ENCODE data around the gene RNF207. TPM values are rescaled to one million over a fixed set of nuclear protein-coding genes. Genes with fewer than 3 reads are reported as not detected.

Gene RNF207
- total RNA-seq, 2 donors from 2014 or later = 25.2 to 52.4 TPM

DNA sequence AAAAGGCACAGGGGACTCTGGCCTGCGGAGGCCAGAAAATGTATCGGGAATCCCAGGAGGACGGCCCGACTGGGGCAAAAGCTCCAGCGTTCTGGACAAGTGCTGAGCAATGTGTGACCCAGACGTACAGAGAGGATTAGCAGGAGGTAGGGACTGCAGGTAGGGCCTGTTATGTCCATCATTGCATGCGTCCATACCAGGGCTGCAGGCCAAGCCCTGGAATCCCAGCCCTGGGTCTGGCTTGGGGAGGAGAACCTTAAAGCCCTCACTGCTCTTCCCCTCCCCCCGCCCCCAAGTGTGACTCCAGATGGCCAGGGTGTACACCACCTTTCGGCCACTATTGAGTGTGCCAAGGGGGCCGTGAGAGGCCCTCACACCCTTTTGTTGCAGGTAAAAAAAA, 2.0 kb downstream of the RNF207 start:
- WGBS, 2 donors = 88 to 92% methylated on average over 10 of the region's 10 CpGs
- no peaks in the 10 kb centered on the region for H3K27me3 ChIP-seq
- H3K9me3 ChIP-seq = no peaks in the 10 kb centered on the region
- ATAC-seq (no peak), DNase-seq (no peak)
- intact Hi-C loops (cut with DNase I) = no loop called here
- TF ChIP-seq POLR2A (IDR thresholded peaks at IDR 0.05) = no peak
- TF ChIP-seq, protein P1, sequence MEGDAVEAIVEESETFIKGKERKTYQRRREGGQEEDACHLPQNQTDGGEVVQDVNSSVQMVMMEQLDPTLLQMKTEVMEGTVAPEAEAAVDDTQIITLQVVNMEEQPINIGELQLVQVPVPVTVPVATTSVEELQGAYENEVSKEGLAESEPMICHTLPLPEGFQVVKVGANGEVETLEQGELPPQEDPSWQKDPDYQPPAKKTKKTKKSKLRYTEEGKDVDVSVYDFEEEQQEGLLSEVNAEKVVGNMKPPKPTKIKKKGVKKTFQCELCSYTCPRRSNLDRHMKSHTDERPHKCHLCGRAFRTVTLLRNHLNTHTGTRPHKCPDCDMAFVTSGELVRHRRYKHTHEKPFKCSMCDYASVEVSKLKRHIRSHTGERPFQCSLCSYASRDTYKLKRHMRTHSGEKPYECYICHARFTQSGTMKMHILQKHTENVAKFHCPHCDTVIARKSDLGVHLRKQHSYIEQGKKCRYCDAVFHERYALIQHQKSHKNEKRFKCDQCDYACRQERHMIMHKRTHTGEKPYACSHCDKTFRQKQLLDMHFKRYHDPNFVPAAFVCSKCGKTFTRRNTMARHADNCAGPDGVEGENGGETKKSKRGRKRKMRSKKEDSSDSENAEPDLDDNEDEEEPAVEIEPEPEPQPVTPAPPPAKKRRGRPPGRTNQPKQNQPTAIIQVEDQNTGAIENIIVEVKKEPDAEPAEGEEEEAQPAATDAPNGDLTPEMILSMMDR (IDR thresholded peaks at IDR 0.05) = no peak
- H3K36me3 ChIP-seq (replicated peaks in 1 of 2; ENCODE audit: insufficient read depth in 1 of 2, low read depth in 2 of 2) = no peaks in the 10 kb centered on the region
- H3K4me3 ChIP-seq = no peak overlapping the region
- peaks cover 49% of the 10 kb centered on the region for H3K4me1 ChIP-seq
- H3K27ac ChIP-seq = no peak overlapping the region

DNA sequence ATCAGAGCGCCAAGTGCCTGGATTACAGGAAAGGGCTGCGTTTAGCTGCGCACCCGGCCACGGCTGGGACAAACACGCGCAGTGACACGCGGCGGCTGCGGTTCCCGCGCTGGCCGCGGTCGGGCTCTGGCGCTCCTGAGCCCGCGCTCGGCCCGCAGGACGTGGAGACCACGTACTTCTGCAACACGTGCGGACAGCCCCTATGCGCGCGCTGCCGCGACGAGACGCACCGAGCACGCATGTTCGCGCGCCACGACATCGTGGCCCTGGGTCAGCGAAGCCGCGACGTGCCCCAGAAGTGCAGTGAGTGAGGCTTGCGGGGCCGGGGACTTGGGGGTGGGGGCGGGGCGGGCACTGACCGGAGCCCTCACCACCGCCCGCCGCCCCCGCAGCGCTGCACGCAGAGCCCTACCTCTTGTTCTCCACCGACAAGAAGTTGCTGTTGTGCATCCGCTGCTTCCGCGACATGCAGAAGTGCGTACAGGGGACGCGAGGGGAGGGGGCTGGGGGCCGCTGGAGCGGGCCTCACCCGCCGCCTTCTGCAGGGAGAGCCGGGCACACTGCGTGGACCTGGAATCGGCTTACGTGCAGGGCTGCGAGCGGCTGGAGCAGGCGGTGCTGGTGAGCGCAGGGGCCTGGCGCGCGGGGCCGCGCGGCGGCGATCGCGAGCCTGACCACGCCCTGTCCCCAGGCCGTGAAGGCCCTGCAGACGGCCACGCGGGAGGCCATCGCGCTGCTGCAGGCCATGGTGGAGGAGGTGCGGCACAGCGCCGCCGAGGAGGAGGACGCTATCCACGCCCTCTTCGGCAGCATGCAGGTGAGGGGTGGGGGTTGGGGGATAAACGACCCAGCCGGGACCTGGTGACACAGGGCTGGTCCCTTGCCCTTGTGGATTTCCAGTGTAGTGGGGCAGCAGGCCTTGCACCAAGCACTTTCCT, 3.1 kb downstream of the RNF207 start:
- Histone ChIP-seq H3K36me3 (replicated peaks in 1 of 2; ENCODE audit: insufficient read depth in 1 of 2, low read depth in 2 of 2) (no peaks in the 10 kb centered on the region), H3K27me3 (no peaks in the 10 kb centered on the region), H3K9me3 (no peaks in the 10 kb centered on the region), H3K27ac (no peak overlapping the region), H3K4me3 (no peak overlapping the region), H3K4me1 (peaks cover 49% of the 10 kb centered on the region)
- TF ChIP-seq, protein P1 (IDR thresholded peaks at IDR 0.05) = peak; percentile 21 to 67 (median 50)
- no peak for TF ChIP-seq POLR2A (IDR thresholded peaks at IDR 0.05)
- ATAC-seq = peak; percentile 44
- intact Hi-C loops (cut with DNase I) = no loop called here
- WGBS, 2 donors = 13 to 32% methylated on average over 14 to 97 of the region's 99 CpGs
- DNase-seq = peak; percentile 51 to 68 (median 60)

DNA sequence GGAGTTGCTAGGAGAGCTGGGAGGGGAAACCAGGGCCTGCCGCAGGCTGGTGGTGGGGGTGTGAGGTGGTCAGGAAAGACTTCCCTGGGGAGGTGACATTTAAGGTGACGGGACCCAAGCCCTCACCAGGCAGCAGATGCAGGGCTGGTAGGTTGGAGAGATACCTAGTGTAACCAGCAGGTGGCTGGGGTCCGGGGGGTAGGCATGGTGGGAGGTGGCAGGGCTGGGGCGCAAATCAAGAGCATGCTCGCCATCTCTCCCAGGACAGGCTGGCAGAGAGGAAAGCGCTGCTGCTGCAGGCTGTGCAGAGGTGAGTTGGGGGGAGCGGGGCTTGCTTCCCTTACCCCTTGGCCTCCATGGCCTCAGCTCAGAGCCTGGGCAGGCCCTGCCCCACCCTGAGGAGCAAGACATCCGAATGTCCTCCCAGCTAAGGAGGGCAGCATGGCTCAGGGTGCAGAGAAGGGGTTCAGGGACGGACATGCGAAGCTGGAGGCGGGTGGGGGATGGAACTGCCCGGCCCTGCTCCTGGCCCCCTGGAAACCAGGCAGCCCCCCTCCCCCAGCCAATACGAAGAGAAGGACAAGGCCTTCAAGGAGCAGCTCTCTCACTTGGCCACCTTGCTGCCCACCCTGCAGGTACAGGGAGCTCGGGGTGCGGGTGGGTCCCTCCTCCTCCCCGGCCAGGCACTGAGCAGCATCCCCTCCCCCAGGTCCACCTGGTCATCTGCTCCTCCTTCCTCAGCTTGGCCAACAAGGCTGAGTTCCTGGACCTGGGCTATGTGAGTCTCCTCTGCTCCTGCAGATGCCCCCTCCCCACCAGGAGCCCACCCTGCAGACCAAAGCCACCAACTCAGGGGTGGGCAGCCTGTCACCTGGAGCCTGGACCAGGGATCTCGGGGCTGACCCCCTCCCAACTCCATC, 4.0 kb downstream of the RNF207 start:
- Histone ChIP-seq H3K9me3 (no peaks in the 10 kb centered on the region), H3K27me3 (no peaks in the 10 kb centered on the region), H3K27ac (no peak overlapping the region), H3K4me1 (peaks cover 47% of the 10 kb centered on the region), H3K4me3 (no peak overlapping the region), H3K36me3 (replicated peaks in 1 of 2; ENCODE audit: insufficient read depth in 1 of 2, low read depth in 2 of 2) (no peaks in the 10 kb centered on the region)
- DNase-seq = no peak
- ATAC-seq = no peak
- intact Hi-C loops (cut with DNase I) = no loop called here
- no peak for TF ChIP-seq POLR2A (IDR thresholded peaks at IDR 0.05)
- TF ChIP-seq, protein P1 (IDR thresholded peaks at IDR 0.05) = peak in 1 of 7 experiments; percentile 18
- WGBS, 2 donors = 86 to 93% methylated on average over 13 to 15 of the region's 17 CpGs

DNA sequence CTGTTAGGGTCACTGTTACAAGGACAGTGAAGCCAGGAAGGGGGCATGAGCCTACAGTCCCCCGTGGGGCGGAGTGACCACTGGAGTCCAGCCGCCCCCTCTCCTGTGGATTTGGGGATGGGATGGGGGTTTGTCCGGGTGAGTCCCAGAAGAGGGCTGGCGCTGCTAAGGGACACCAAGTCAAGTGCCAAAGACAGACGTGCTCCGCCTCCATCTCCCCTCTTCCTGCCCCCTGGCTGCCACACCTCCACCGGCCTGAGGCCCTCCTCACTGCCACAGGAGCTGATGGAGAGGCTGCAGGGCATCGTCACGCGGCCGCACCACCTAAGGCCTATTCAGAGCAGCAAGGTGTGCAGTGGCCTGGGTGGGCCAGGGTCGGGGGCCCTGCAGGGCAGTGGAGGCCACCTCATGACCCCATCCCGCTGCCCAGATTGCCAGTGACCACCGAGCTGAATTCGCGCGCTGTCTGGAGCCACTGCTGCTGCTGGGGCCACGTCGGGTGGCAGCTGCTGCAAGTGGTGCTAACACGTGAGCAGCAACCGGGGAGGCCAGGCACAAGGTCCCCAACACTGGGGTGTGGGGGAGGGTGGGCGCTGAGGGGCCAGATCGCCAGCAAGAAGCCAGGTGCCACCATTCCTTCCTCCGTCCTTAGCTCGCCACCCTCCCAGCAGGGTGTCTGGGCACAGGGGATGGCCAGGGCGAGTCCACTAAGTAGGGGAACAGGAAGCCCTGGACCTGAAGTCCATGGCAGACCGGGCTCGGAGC, 4.9 kb downstream of the RNF207 start:
- intact Hi-C loops (cut with DNase I) = no loop called here
- Histone ChIP-seq H3K4me3 (no peak overlapping the region), H3K27me3 (no peaks in the 10 kb centered on the region), H3K4me1 (peaks cover 38% of the 10 kb centered on the region), H3K9me3 (no peaks in the 10 kb centered on the region), H3K27ac (no peak overlapping the region), H3K36me3 (replicated peaks in 1 of 2; ENCODE audit: insufficient read depth in 1 of 2, low read depth in 2 of 2) (no peaks in the 10 kb centered on the region)
- no peak for DNase-seq
- TF ChIP-seq, protein P1 (IDR thresholded peaks at IDR 0.05) = no peak
- no peak for TF ChIP-seq POLR2A (IDR thresholded peaks at IDR 0.05)
- no peak for ATAC-seq
- WGBS, 2 donors = 91 to 95% methylated on average over 10 to 24 of the region's 29 CpGs
